Neural crest cell (in vitro differentiated cells): Measurements from ENCODE around the gene FKBP1A. TPM values are rescaled to one million over a fixed set of nuclear protein-coding genes. Genes with fewer than 3 reads are reported as not detected.
"Not testable (repeated sequence)": the region's sequence is repeated elsewhere in the genome, so short reads cannot be mapped to it uniquely, and the experiment has no call there.

Source experiments
- DNase-seq: peaks from one replicate; pipeline ENCODE4 v3.0.0; 2021; ENCODE audit warnings: low read depth, mixed read lengths, low spot score
- H3K27ac Mint-ChIP-seq: one replicate; pipeline ENCODE4 v1.8.0; 2021; ENCODE audit warnings: mild to moderate bottlenecking, mixed read lengths; ENCODE audit not compliant: unreplicated experiment
- H3K27me3 Mint-ChIP-seq: 2 replicates; pipeline ENCODE4 v1.8.0; 2021; ENCODE audit warnings: low read depth, mild to moderate bottlenecking, mixed read lengths
- H3K36me3 Mint-ChIP-seq: 2 replicates; pipeline ENCODE4 v1.8.0; 2021; ENCODE audit warnings: low read depth, mild to moderate bottlenecking, mixed read lengths
- H3K4me1 Mint-ChIP-seq: 2 replicates; pipeline ENCODE4 v1.8.0; 2021; ENCODE audit warnings: mixed read lengths
- H3K4me3 Mint-ChIP-seq: one replicate; pipeline ENCODE4 v1.8.0; 2021; ENCODE audit warnings: mild to moderate bottlenecking, mixed read lengths
- H3K9me3 Mint-ChIP-seq: 2 replicates; pipeline ENCODE4 v1.8.0; 2021; ENCODE audit warnings: mixed read lengths
- total RNA-seq: library from RNA; stranded (reverse); gene quantifications from 2 replicates; pipeline ENCODE4 v1.2.1, GENCODE V29; 2021
- TF ChIP-seq, protein P1 (sequence below): fragments of 200-600 bp; sonication (generic); conservative IDR thresholded peaks from 2 replicates; pipeline ENCODE4 v1.5.0; 2021; ENCODE audit warnings: antibody characterized with exemption, mild to moderate bottlenecking

FKBP1A gene
- total RNA-seq, 1 donor from 2014 or later: 176 TPM

- Mint-ChIP-seq H3K9me3 (no peaks in the 10 kb centered on the region), H3K27ac (no peak overlapping the region), H3K27me3 (peaks cover 69% of the 10 kb centered on the region), H3K4me1 (no peaks in the 10 kb centered on the region), H3K4me3 (no peak overlapping the region), H3K36me3 (no peaks in the 10 kb centered on the region)
- DNase-seq: no peak
- TF ChIP-seq, protein P1, sequence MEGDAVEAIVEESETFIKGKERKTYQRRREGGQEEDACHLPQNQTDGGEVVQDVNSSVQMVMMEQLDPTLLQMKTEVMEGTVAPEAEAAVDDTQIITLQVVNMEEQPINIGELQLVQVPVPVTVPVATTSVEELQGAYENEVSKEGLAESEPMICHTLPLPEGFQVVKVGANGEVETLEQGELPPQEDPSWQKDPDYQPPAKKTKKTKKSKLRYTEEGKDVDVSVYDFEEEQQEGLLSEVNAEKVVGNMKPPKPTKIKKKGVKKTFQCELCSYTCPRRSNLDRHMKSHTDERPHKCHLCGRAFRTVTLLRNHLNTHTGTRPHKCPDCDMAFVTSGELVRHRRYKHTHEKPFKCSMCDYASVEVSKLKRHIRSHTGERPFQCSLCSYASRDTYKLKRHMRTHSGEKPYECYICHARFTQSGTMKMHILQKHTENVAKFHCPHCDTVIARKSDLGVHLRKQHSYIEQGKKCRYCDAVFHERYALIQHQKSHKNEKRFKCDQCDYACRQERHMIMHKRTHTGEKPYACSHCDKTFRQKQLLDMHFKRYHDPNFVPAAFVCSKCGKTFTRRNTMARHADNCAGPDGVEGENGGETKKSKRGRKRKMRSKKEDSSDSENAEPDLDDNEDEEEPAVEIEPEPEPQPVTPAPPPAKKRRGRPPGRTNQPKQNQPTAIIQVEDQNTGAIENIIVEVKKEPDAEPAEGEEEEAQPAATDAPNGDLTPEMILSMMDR: no peak
Measured at GRCh38 chr20:1402149-1402548, 9.3 kb upstream of the FKBP1A start.

DNA sequence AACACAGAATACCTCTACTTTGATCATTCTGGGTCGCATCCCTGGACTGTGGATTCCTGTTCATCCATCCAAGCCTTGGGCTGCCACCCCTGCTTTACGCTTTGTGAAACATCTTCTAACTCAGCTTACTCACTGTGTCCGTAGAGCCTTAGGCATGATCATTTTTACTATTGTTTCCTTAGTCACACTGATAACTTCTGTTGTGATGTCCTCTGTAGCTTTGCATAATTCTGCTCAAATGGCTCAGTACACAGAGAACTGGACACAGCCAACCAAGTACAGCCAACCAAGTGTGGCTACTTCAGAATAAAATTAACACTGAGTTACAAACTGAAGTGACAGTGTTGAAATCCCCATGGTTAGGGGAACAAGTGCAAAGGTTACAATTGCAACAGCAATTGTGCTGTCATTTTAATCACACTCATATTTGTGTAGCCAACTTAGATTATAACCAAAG, 8.6 kb upstream of the FKBP1A start:
- H3K9me3 Mint-ChIP-seq: no peaks in the 10 kb centered on the region
- no peaks in the 10 kb centered on the region for H3K36me3 Mint-ChIP-seq
- H3K4me3 Mint-ChIP-seq: no peak overlapping the region
- no peak overlapping the region for H3K27ac Mint-ChIP-seq
- TF ChIP-seq, protein P1: no peak
- no peak for DNase-seq
- H3K4me1 Mint-ChIP-seq: no peaks in the 10 kb centered on the region
- peaks cover 70% of the 10 kb centered on the region for H3K27me3 Mint-ChIP-seq

DNA sequence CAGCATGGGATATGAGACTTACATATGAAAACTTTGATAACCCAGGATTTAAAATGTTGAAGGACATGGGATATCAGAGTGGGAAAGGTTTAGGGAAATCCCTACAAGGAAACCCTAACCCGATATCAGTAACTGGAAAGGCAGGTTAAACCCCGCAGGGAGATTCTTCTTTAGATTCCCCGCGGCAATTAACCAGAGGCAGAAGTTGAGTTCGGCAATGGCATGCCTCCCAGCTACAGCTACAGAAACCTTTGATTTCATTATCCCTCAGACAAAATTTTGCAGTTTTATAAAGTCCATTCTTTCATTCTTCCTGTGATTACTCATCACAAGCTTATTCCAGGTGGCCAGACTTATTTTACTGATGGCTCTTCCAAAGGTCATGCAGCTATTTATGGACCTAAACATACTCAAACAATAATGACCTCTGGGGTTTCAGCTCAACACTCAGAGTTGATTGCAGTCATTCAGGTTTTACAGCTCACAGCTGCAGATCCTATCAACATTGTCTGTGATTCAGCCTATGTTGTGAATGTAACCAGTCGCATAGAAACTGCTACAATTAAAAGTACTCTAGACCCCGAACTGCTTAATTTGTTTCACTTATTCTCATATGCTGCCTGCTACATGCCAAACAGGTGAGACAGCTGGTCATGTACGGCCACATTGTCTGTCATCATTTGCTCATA, 7.0 kb upstream of the FKBP1A start:
- H3K27ac Mint-ChIP-seq, H3K36me3 Mint-ChIP-seq, H3K9me3 Mint-ChIP-seq, H3K4me1 Mint-ChIP-seq, DNase-seq, H3K4me3 Mint-ChIP-seq: not testable (repeated sequence)
- H3K27me3 Mint-ChIP-seq: peaks cover 80% of the 10 kb centered on the region

GRCh38 chr20:1398185-1398584, 5.3 kb upstream of the FKBP1A start:
- H3K27me3 Mint-ChIP-seq: peaks cover 89% of the 10 kb centered on the region
- not testable (repeated sequence) for H3K27ac Mint-ChIP-seq, DNase-seq, H3K4me1 Mint-ChIP-seq, H3K36me3 Mint-ChIP-seq, H3K9me3 Mint-ChIP-seq, H3K4me3 Mint-ChIP-seq

DNA sequence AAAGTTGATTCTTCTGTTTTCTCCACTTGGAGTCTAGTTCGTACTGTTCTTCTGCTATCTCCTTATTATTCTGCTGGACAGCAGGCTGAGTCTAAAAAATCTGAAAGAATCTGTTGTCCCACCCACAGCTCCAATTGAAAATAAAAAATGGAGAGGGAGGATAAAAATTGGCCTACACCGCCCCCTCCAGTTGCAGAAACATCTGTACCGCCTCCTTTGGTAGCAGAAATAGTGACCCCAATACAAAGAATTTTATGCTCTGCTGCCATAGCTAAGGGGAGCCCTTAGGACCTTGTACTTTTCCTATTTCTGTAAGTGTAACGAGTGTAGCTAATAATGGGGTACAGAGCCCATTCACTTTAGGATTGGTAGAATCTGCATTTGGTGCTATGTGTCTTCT, 4.9 kb upstream of the FKBP1A start:
- peaks cover 87% of the 10 kb centered on the region for H3K27me3 Mint-ChIP-seq

DNA sequence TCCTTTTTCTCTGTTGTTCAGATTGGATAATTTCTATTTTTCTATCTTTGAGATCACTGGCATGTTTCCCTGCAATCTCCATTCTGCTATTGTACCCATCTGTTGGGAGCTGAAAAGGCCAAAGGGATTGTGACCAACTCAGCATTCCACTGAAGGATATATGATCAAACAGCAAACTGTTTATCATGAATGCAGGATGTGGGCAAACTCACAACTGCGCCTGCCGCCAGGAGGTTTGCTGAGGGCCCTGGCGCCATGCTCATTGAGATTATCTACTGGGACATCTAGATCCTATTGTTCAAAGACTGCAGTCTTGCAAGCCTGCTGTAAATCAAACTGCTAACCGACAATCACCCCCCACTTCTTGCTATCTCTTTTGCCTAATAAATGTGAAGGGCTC, 3.8 kb upstream of the FKBP1A start:
- Mint-ChIP-seq H3K9me3 (no peaks in the 10 kb centered on the region), H3K27ac (no peak overlapping the region), H3K4me3 (peak overlapping the region; percentile 19), H3K36me3 (no peaks in the 10 kb centered on the region), H3K4me1 (peaks cover 15% of the 10 kb centered on the region), H3K27me3 (peaks cover 83% of the 10 kb centered on the region)
- TF ChIP-seq, protein P1: no peak
- no peak for DNase-seq

More for the DNA sequence above, 4.9 kb upstream of the FKBP1A start:
- H3K36me3 Mint-ChIP-seq: no peaks in the 10 kb centered on the region
- no peak overlapping the region for H3K27ac Mint-ChIP-seq
- no peaks in the 10 kb centered on the region for H3K9me3 Mint-ChIP-seq
- H3K4me3 Mint-ChIP-seq: no peak overlapping the region
- no peak for DNase-seq
- TF ChIP-seq, protein P1: no peak
- peaks cover 9% of the 10 kb centered on the region for H3K4me1 Mint-ChIP-seq
